Activated T-helper 2 cell treated with anti-CD3 and anti-CD28 coated beads, Interferon-gamma antibody, Interleukin-2, Interleukin-4, amounts not matched to agents 10 μg/mL and 5 μg/mL and 100 μg/mL, durations not matched to agents 14 hours and 24 hours and 36 hours (primary cell): ENCODE measurements around the gene ADGRB3. TPM values are rescaled to one million over a fixed set of nuclear protein-coding genes. Genes with fewer than 3 reads are reported as not detected.
"Not testable (repeated sequence)": the region's sequence is repeated elsewhere in the genome, so short reads cannot be mapped to it uniquely, and the experiment has no call there.

Source experiments
- DNase-seq: peaks from one replicate; pipeline ENCODE4 v3.0.0; 2021; ENCODE audit warnings: low spot score
- H3K27ac Mint-ChIP-seq: one replicate; pipeline ENCODE4 v1.8.0; 2021; ENCODE audit warnings: mixed read lengths
- H3K27me3 Mint-ChIP-seq: one replicate; pipeline ENCODE4 v1.8.0; 2021; ENCODE audit warnings: low read depth, mixed read lengths
- H3K36me3 Mint-ChIP-seq: one replicate; pipeline ENCODE4 v1.8.0; 2021; ENCODE audit warnings: low read depth, mixed read lengths
- H3K4me1 Mint-ChIP-seq: one replicate; pipeline ENCODE4 v1.8.0; 2021; ENCODE audit warnings: low read depth, mixed read lengths
- H3K4me3 Mint-ChIP-seq: one replicate; pipeline ENCODE4 v1.8.0; 2021; ENCODE audit warnings: low read depth, mild to moderate bottlenecking, moderate library complexity, mixed read lengths
- H3K9me3 Mint-ChIP-seq: one replicate; pipeline ENCODE4 v1.8.0; 2021; ENCODE audit warnings: mixed read lengths
- intact Hi-C: fragments of 100-400 bp; cut with micrococcal nuclease; formaldehyde crosslinking; loops from one replicate; pipeline ENCODE4 v1.15.1; 2023
- total RNA-seq: library from RNA; stranded (reverse); gene quantifications from 2 replicates; pipeline ENCODE4 v1.2.3, GENCODE V29; 2022

The ADGRB3 gene
- total RNA-seq, 1 donor from 2014 or later: 0.14 TPM

DNA sequence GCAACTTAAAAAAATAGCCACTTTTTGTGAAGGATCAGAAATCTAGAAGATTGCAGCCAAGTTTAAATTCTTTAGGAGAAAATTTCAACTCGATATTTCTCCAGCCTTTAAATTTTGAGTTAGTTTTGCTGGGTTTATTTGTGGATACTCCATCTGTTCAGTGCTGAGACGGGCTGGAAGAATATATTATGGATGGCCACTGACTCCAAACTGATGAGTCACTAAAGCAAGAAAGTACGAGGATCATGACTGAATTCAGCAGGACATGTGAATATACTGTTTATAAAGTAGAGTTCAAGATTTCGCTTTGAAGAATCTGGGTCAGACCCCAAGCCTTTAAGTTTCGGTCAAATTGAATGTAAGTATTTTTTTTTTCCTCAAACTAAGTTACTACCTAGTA, 199.5 kb downstream of the ADGRB3 start:
- Mint-ChIP-seq H3K27ac (no peak overlapping the region), H3K36me3 (no peaks in the 10 kb centered on the region), H3K4me3 (no peak overlapping the region), H3K4me1 (no peaks in the 10 kb centered on the region), H3K9me3 (no peaks in the 10 kb centered on the region), H3K27me3 (no peaks in the 10 kb centered on the region)
- intact Hi-C loops: no loop called here
- DNase-seq: no peak

GRCh38 chr6:68838571-68838970, 203.5 kb downstream of the ADGRB3 start:
- peaks cover 5% of the 10 kb centered on the region for H3K9me3 Mint-ChIP-seq
- H3K4me3 Mint-ChIP-seq: no peak overlapping the region
- intact Hi-C loops: no loop called here
- no peak for DNase-seq
- H3K36me3 Mint-ChIP-seq: no peaks in the 10 kb centered on the region
- no peak overlapping the region for H3K27ac Mint-ChIP-seq
- H3K27me3 Mint-ChIP-seq: no peaks in the 10 kb centered on the region
- H3K4me1 Mint-ChIP-seq: no peaks in the 10 kb centered on the region

DNA sequence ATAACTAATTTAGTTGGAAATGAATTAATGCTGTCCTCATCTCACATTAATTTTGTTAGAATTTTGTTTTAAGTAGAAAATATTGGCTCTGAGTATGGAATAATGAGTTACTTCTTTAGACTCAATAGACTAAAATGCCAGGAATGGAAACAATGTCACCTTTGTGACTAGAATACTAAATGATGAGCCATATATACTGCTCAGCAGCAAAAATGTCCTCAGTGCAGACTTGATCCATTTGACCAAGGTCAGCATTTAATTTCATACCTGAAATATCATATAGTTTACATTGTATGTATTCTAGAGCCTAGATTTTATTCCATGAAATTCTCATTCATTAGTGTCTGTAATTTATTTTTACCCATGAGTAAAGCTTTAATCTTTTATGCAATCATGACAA, 217.7 kb downstream of the ADGRB3 start:
- Mint-ChIP-seq H3K27ac (no peak overlapping the region), H3K4me1 (no peaks in the 10 kb centered on the region), H3K36me3 (no peaks in the 10 kb centered on the region), H3K27me3 (no peaks in the 10 kb centered on the region), H3K4me3 (no peak overlapping the region), H3K9me3 (peaks cover 10% of the 10 kb centered on the region)
- intact Hi-C loops: no loop called here
- no peak for DNase-seq

GRCh38 chr6:68859233-68859632, 224.2 kb downstream of the ADGRB3 start:
- Mint-ChIP-seq H3K36me3 (no peaks in the 10 kb centered on the region), H3K27ac (no peak overlapping the region), H3K4me3 (no peak overlapping the region), H3K9me3 (peaks cover 30% of the 10 kb centered on the region), H3K27me3 (no peaks in the 10 kb centered on the region), H3K4me1 (no peaks in the 10 kb centered on the region)
- DNase-seq: no peak
- intact Hi-C loops: no loop called here

- Mint-ChIP-seq H3K4me1 (no peaks in the 10 kb centered on the region), H3K4me3 (no peak overlapping the region)
These were observed 233.6 kb downstream of the ADGRB3 start for GRCh38 chr6:68868646-68869045.

DNA sequence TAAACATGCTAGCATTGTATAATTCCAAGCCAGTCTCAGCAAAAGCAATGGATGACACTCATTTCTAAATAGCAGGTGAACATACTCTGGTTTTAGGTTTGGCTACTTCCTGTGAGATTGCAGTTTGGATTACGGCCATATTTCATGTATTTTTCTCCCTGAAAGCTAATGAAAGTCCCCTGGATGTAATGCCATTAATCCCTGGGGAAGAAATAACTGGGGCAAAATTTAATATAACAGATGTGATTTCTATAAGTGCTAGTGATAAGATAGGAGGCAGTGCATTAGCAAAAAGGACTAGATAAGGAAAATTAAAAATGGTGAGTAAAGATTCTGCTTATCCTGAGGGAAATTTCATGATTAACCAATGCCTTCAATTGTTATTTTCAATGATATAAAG, 238.2 kb downstream of the ADGRB3 start:
- Mint-ChIP-seq H3K27ac (no peak overlapping the region), H3K4me3 (no peak overlapping the region), H3K27me3 (no peaks in the 10 kb centered on the region), H3K4me1 (no peaks in the 10 kb centered on the region), H3K9me3 (no peaks in the 10 kb centered on the region), H3K36me3 (no peaks in the 10 kb centered on the region)
- intact Hi-C loops: no loop called here
- DNase-seq: no peak

More at GRCh38 chr6:68868646-68869045, 233.6 kb downstream of the ADGRB3 start:
- no peaks in the 10 kb centered on the region for H3K36me3 Mint-ChIP-seq
- H3K9me3 Mint-ChIP-seq: peaks cover 8% of the 10 kb centered on the region
- intact Hi-C loops: no loop called here
- DNase-seq: no peak
- H3K27ac Mint-ChIP-seq: no peak overlapping the region
- H3K27me3 Mint-ChIP-seq: no peaks in the 10 kb centered on the region

DNA sequence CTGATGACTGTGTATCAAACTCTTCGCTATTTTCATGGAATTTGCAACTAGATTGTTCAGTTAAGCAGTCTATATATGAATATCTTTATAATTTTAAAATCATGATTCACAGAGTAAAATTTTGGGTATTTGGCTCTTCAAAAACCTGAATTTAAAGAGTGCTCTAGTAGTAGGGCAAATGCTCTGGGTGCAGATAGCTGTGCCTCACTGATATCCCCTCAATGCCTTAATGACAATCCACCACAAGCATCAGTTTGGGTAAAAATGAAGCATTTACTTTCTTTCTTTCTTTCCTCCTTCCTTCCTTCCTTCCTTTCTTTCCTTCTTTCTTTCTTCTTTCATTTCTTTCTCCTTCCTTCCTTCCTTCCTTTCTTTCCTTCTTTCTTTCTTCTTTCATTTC, 239.7 kb downstream of the ADGRB3 start:
- Mint-ChIP-seq H3K27me3 (no peaks in the 10 kb centered on the region), H3K27ac (no peak overlapping the region), H3K4me3 (no peak overlapping the region), H3K9me3 (no peaks in the 10 kb centered on the region), H3K36me3 (no peaks in the 10 kb centered on the region), H3K4me1 (no peaks in the 10 kb centered on the region)
- intact Hi-C loops: no loop called here
- no peak for DNase-seq

DNA sequence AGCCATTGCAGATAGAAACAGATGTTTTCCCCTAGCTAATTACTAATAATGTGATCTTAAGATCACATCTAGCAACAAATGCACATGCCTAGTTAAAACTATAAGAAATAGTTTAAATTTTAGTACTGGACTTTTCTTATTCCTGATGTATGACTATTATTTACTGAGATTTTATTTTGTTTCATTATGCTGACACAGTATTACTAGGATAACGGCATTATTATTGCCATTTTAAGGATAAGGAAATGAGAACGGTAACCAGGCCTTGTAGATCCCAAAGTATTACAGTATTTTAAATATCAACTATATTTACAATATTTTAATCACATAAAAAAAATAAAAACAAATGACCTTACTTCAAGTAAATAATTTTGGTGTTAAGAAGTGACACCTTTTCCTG, 240.3 kb downstream of the ADGRB3 start:
- H3K36me3 Mint-ChIP-seq: no peaks in the 10 kb centered on the region
- H3K4me1 Mint-ChIP-seq: no peaks in the 10 kb centered on the region
- H3K27me3 Mint-ChIP-seq: no peaks in the 10 kb centered on the region
- no peaks in the 10 kb centered on the region for H3K9me3 Mint-ChIP-seq
- H3K27ac Mint-ChIP-seq: no peak overlapping the region
- no peak for DNase-seq
- H3K4me3 Mint-ChIP-seq: no peak overlapping the region
- intact Hi-C loops: no loop called here

DNA sequence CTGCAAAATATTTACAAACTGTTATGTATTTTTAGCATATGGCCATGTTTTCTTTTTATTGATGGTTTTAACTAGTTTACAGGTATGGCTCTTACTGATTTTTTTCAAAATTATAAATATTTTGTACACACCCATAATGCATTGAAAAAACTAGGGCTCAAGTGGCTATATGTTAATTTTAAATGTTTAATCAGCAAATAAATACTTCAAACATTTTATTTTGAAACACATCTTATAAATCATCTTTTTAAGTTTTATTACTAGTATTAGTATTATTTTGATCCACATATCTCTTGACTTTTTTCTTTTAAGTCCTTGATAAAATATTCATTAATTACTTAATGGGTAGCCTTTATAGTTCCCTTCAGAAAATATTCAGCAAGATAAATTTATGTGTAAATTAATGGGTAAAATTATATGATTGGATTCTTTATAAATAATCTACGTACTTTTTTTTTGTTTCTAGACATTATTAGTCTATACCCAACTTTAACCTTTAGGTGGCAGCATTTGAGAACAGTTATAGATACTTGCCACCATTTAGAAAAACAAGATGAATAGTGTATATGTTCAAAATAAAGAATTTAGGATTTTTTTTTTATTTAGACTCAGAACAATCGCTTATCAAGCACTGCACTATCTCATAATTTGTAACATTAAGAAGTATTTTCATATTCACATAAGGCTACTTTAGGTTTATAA, 241.9 kb downstream of the ADGRB3 start:
- no peaks in the 10 kb centered on the region for H3K9me3 Mint-ChIP-seq
- no peak overlapping the region for H3K27ac Mint-ChIP-seq
- DNase-seq: no peak
- no peaks in the 10 kb centered on the region for H3K36me3 Mint-ChIP-seq
- no peaks in the 10 kb centered on the region for H3K27me3 Mint-ChIP-seq
- intact Hi-C loops: loop anchor here (2.0 kb wide), 1 partner anchor 82 kb away; no protein-coding TSS in a partner anchor
- no peak overlapping the region for H3K4me3 Mint-ChIP-seq
- no peaks in the 10 kb centered on the region for H3K4me1 Mint-ChIP-seq

GRCh38 chr6:68880050-68880813, 245.2 kb downstream of the ADGRB3 start:
- Mint-ChIP-seq H3K9me3 (no peaks in the 10 kb centered on the region), H3K4me3 (no peak overlapping the region), H3K4me1 (no peaks in the 10 kb centered on the region), H3K27me3 (no peaks in the 10 kb centered on the region), H3K36me3 (no peaks in the 10 kb centered on the region), H3K27ac (no peak overlapping the region)
- no peak for DNase-seq
- intact Hi-C loops: no loop called here

- DNase-seq, H3K27ac Mint-ChIP-seq, H3K4me3 Mint-ChIP-seq, H3K4me1 Mint-ChIP-seq, intact Hi-C loops, H3K36me3 Mint-ChIP-seq, H3K27me3 Mint-ChIP-seq, H3K9me3 Mint-ChIP-seq: not testable (repeated sequence)
These were observed 248.2 kb downstream of the ADGRB3 start for GRCh38 chr6:68883325-68883724.

- intact Hi-C loops: no loop called here
- H3K9me3 Mint-ChIP-seq: no peaks in the 10 kb centered on the region
- no peak overlapping the region for H3K27ac Mint-ChIP-seq
These were observed 256.3 kb downstream of the ADGRB3 start for GRCh38 chr6:68891419-68891818.

GRCh38 chr6:68892452-68892851, 257.4 kb downstream of the ADGRB3 start:
- H3K27me3 Mint-ChIP-seq: no peaks in the 10 kb centered on the region
- no peak for DNase-seq
- no peak overlapping the region for H3K4me3 Mint-ChIP-seq
- intact Hi-C loops: no loop called here
- H3K4me1 Mint-ChIP-seq: no peaks in the 10 kb centered on the region
- H3K9me3 Mint-ChIP-seq: no peaks in the 10 kb centered on the region
- no peaks in the 10 kb centered on the region for H3K36me3 Mint-ChIP-seq
- H3K27ac Mint-ChIP-seq: no peak overlapping the region

More at GRCh38 chr6:68891419-68891818, 256.3 kb downstream of the ADGRB3 start:
- Mint-ChIP-seq H3K27me3 (no peaks in the 10 kb centered on the region), H3K4me3 (no peak overlapping the region), H3K4me1 (no peaks in the 10 kb centered on the region), H3K36me3 (no peaks in the 10 kb centered on the region)
- DNase-seq: no peak
